AG04450 (cell line): ENCODE results near the gene LRP2BP. TPM values are rescaled to one million over a fixed set of nuclear protein-coding genes. Genes with fewer than 3 reads are reported as not detected.

Source experiments
- CTCF ChIA-PET: fragments of 300-600, 350-600 bp; formaldehyde crosslinking; extraction: SDS; loops from one replicate; lab custom pipeline; 2022; ENCODE audit warnings: antibody characterized with exemption, inconsistent platforms; lab: Charles Lee
- POLR2A ChIA-PET: fragments of 350-600 bp; formaldehyde crosslinking; extraction: SDS; loops from one replicate; lab custom pipeline; 2021; ENCODE audit warnings: antibody characterized with exemption, inconsistent platforms; lab: Yijun Ruan, JAX
- DNase-seq: peaks from one replicate; pipeline ENCODE4 v3.0.0-alpha.2; 2011; ENCODE audit warnings: low read depth, low spot score
- H3K27ac ChIP-seq: one replicate; pipeline ENCODE4 v1.5.1; 2012; ENCODE audit warnings: low read depth, low read length, control low read depth
- H3K27me3 ChIP-seq: one replicate; pipeline ENCODE4 v1.6.0; 2012; ENCODE audit warnings: low read length; ENCODE audit not compliant: control insufficient read depth, insufficient read depth
- H3K4me3 ChIP-seq: 2 replicates; pipeline ENCODE4 v1.5.1; 2011; ENCODE audit warnings: mild to moderate bottlenecking, low read depth, low read length, control low read depth
- H3K9me3 ChIP-seq: 2 replicates; pipeline ENCODE4 v1.5.1; 2012; ENCODE audit warnings: low read length; ENCODE audit not compliant: control insufficient read depth, insufficient read depth
- CTCF ChIP-seq: IDR thresholded peaks from 2 replicates; pipeline ENCODE4 v1.5.1; 2011; ENCODE audit warnings: low read depth, low read length, control low read depth, inconsistent platforms
- polyA plus RNA-seq: library from polyadenylated mRNA; depleted of rRNA; stranded (reverse); fragments of >200 nt; gene quantifications from 2 replicates; pipeline ENCODE4 v1.2.3, GENCODE V29; 2011

The LRP2BP gene
- polyA plus RNA-seq, 1 experiment = 0.05 TPM

GRCh38 chr4:185384930-185385331, 10.8 kb downstream of the LRP2BP start:
- no peaks in the 10 kb centered on the region for H3K27me3 ChIP-seq
- no peaks in the 10 kb centered on the region; the same call in 1 of the 2 replicates for H3K9me3 ChIP-seq
- TF ChIP-seq CTCF = no peak
- H3K27ac ChIP-seq = no peak overlapping the region
- no peak for DNase-seq
- no peak overlapping the region for H3K4me3 ChIP-seq
- POLR2A ChIA-PET = no interaction called here
- CTCF ChIA-PET = interaction anchor here (0.7 to 1.4 kb wide), 3 partner anchors 85 to 213 kb away, joined by 3 to 5 read pairs (median 3); no protein-coding TSS in a partner anchor

GRCh38 chr4:185384061-185384460, 11.7 kb downstream of the LRP2BP start:
- Histone ChIP-seq H3K27me3 (no peaks in the 10 kb centered on the region), H3K9me3 (no peaks in the 10 kb centered on the region; the same call in 1 of the 2 replicates), H3K27ac (no peak overlapping the region), H3K4me3 (no peak overlapping the region)
- TF ChIP-seq CTCF = no peak
- CTCF ChIA-PET = interaction anchor here (1.3 to 1.4 kb wide), 2 partner anchors 200 to 214 kb away, joined by 3 read pairs; no protein-coding TSS in a partner anchor
- DNase-seq = no peak
- POLR2A ChIA-PET = no interaction called here

- Histone ChIP-seq H3K4me3 (no peak overlapping the region), H3K27ac (no peak overlapping the region), H3K27me3 (no peaks in the 10 kb centered on the region), H3K9me3 (no peaks in the 10 kb centered on the region; the same call in 1 of the 2 replicates)
- DNase-seq = no peak
- POLR2A ChIA-PET = no interaction called here
- CTCF ChIA-PET = no interaction called here
- TF ChIP-seq CTCF = no peak
These were observed 12.3 kb downstream of the LRP2BP start for GRCh38 chr4:185383451-185383850.

- POLR2A ChIA-PET = no interaction called here
- H3K9me3 ChIP-seq = no peaks in the 10 kb centered on the region; the same call in 1 of the 2 replicates
- H3K27me3 ChIP-seq = no peaks in the 10 kb centered on the region
- H3K27ac ChIP-seq = no peak overlapping the region
- CTCF ChIA-PET = no interaction called here
- DNase-seq = no peak
- no peak for TF ChIP-seq CTCF
- no peak overlapping the region for H3K4me3 ChIP-seq
These were observed 13.0 kb downstream of the LRP2BP start for GRCh38 chr4:185382754-185383153.

GRCh38 chr4:185381288-185382196, 14.2 kb downstream of the LRP2BP start:
- H3K27me3 ChIP-seq = no peaks in the 10 kb centered on the region
- no peak for DNase-seq
- no peak for TF ChIP-seq CTCF
- H3K9me3 ChIP-seq = no peaks in the 10 kb centered on the region; the same call in 1 of the 2 replicates
- ChIA-PET POLR2A (interaction anchor here (0.5 kb wide), 2 partner anchors 8 to 48 kb away, joined by 3 to 6 read pairs; no protein-coding TSS in a partner anchor), CTCF (no interaction called here)
- no peak overlapping the region for H3K4me3 ChIP-seq
- H3K27ac ChIP-seq = no peak overlapping the region
